Measurements from ENCODE around the gene PDE6B. TPM values are rescaled to one million over a fixed set of nuclear protein-coding genes. Genes with fewer than 3 reads are reported as not detected.

Gene PDE6B
- polyA plus RNA-seq, 1 donor (not counting 4 experiments of a cell fraction or from before 2014, with no cell fraction given) = not detected

DNA sequence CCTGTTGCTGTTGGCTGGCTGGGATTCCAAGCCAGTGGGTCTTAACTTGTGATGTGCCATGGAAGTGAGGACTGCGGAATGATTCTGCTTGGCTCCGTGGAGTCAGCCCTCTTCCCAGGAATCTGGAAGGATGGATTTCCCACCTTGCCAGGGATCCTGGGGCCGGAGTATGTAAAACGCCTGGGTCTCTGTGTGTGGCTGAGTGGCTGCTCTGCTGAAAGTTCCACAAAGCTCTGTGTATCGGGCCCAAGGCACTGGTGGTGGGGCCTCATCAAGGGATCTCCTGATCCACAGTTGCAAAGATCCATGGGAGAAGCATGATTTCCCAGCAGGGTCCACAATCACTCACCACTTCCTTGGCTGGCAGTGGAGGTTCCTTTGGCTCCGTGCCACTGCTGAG, 25.2 kb upstream of the PDE6B start:
- FAIRE-seq = no peak
- H3K4me2 ChIP-seq (ENCODE audit: control insufficient read depth, extremely low read depth, insufficient read depth, low read depth, low read length) = no peak overlapping the region
- H3K9me1 ChIP-seq (ENCODE audit: control insufficient read depth, extremely low read depth, insufficient read depth, low read length) = no peaks in the 10 kb centered on the region
- H3K9ac ChIP-seq (ENCODE audit: control insufficient read depth, extremely low read depth, insufficient read depth, low read length) = no peak overlapping the region
- no peak overlapping the region for H2AFZ ChIP-seq (ENCODE audit: control insufficient read depth, low read length)
- H3K27ac ChIP-seq (ENCODE audit: control insufficient read depth, insufficient read depth, low read length) = no peak overlapping the region
- no peak for DNase-seq (ENCODE audit: low read depth, low spot score)
- no peaks in the 10 kb centered on the region for H3K36me3 ChIP-seq (ENCODE audit: control insufficient read depth in 2 of 2, extremely low read depth in 1 of 2, insufficient read depth in 2 of 2, low read length in 2 of 2)
- no peak overlapping the region for H3K4me3 ChIP-seq (ENCODE audit: control insufficient read depth in 2 of 3, extremely low read depth in 1 of 3, insufficient read depth in 2 of 3, low read depth in 1 of 3, low read length in 3 of 3)
- H3K9me3 ChIP-seq (ENCODE audit: control insufficient read depth, low read depth, low read length) = no peaks in the 10 kb centered on the region
- no peaks in the 10 kb centered on the region for H3K27me3 ChIP-seq (ENCODE audit: control insufficient read depth, extremely low read depth, insufficient read depth, low read length)
- dilution Hi-C loops (cut with MboI; ENCODE audit: extremely low pct_ligation_motif_present, low sequenced_read_pairs) = no loop called here
- no peaks in the 10 kb centered on the region for H3K4me1 ChIP-seq (ENCODE audit: control insufficient read depth, extremely low read depth, insufficient read depth, low read length)
- H3K79me2 ChIP-seq (ENCODE audit: control insufficient read depth, insufficient read depth, low read length) = no peaks in the 10 kb centered on the region
- TF ChIP-seq, protein P1, sequence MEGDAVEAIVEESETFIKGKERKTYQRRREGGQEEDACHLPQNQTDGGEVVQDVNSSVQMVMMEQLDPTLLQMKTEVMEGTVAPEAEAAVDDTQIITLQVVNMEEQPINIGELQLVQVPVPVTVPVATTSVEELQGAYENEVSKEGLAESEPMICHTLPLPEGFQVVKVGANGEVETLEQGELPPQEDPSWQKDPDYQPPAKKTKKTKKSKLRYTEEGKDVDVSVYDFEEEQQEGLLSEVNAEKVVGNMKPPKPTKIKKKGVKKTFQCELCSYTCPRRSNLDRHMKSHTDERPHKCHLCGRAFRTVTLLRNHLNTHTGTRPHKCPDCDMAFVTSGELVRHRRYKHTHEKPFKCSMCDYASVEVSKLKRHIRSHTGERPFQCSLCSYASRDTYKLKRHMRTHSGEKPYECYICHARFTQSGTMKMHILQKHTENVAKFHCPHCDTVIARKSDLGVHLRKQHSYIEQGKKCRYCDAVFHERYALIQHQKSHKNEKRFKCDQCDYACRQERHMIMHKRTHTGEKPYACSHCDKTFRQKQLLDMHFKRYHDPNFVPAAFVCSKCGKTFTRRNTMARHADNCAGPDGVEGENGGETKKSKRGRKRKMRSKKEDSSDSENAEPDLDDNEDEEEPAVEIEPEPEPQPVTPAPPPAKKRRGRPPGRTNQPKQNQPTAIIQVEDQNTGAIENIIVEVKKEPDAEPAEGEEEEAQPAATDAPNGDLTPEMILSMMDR (optimal IDR thresholded peaks at IDR 0.05 in 1 of 3, IDR thresholded peaks at IDR 0.05 in 1 of 3, conservative IDR thresholded peaks at IDR 0.05 in 1 of 3; ENCODE audit: extremely low read depth in 1 of 3, insufficient read depth in 2 of 3, low read length in 3 of 3) = no peak
- TF ChIP-seq EZH2 (IDR thresholded peaks at IDR 0.05; ENCODE audit: low read length) = no peak
- H4K20me1 ChIP-seq (ENCODE audit: control insufficient read depth, extremely low read depth, insufficient read depth, low read length) = no peaks in the 10 kb centered on the region

DNA sequence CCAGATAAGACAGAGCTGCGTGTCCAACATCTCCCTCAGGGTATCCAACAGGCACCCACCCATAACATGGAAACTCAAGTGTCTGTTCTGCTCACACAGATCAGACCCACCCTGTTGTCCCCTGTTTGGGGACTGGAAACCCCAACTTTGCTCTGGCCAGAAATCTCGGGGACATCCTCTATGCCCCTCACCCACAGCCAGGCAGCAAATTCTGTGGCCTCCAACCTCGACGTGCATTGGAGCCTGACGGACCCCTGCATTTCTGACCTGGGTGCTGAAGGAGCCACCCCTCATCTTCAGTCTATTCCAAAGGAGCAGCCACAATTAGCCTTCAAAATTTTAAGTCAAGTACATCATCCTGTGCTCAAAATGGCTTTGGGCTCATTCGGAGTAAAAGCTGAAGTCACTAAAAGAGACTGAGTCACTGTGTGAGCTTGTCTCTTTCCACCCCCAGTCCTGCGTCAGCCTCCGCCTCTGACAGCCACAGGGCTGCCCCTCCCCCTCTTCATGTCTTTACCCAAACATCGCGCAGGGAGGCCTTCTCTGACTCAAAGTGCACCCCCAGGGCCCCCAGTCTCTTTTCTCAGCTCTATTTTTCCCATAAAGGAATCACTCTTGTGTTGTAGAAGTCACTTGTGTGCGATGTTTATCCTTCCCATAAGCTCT, 24.4 kb upstream of the PDE6B start:
- Histone ChIP-seq H3K4me3 (ENCODE audit: control insufficient read depth in 2 of 3, extremely low read depth in 1 of 3, insufficient read depth in 2 of 3, low read depth in 1 of 3, low read length in 3 of 3) (no peak overlapping the region), H4K20me1 (ENCODE audit: control insufficient read depth, extremely low read depth, insufficient read depth, low read length) (no peaks in the 10 kb centered on the region), H3K36me3 (ENCODE audit: control insufficient read depth in 2 of 2, extremely low read depth in 1 of 2, insufficient read depth in 2 of 2, low read length in 2 of 2) (no peaks in the 10 kb centered on the region), H3K9me3 (ENCODE audit: control insufficient read depth, low read depth, low read length) (no peaks in the 10 kb centered on the region), H3K79me2 (ENCODE audit: control insufficient read depth, insufficient read depth, low read length) (no peaks in the 10 kb centered on the region), H3K4me2 (ENCODE audit: control insufficient read depth, extremely low read depth, insufficient read depth, low read depth, low read length) (no peak overlapping the region), H3K27me3 (ENCODE audit: control insufficient read depth, extremely low read depth, insufficient read depth, low read length) (no peaks in the 10 kb centered on the region), H2AFZ (ENCODE audit: control insufficient read depth, low read length) (no peak overlapping the region), H3K9ac (ENCODE audit: control insufficient read depth, extremely low read depth, insufficient read depth, low read length) (no peak overlapping the region), H3K27ac (ENCODE audit: control insufficient read depth, insufficient read depth, low read length) (no peak overlapping the region), H3K9me1 (ENCODE audit: control insufficient read depth, extremely low read depth, insufficient read depth, low read length) (no peaks in the 10 kb centered on the region), H3K4me1 (ENCODE audit: control insufficient read depth, extremely low read depth, insufficient read depth, low read length) (no peaks in the 10 kb centered on the region)
- no peak for TF ChIP-seq EZH2 (IDR thresholded peaks at IDR 0.05; ENCODE audit: low read length)
- TF ChIP-seq, protein P1 (optimal IDR thresholded peaks at IDR 0.05 in 1 of 3, IDR thresholded peaks at IDR 0.05 in 1 of 3, conservative IDR thresholded peaks at IDR 0.05 in 1 of 3; ENCODE audit: extremely low read depth in 1 of 3, insufficient read depth in 2 of 3, low read length in 3 of 3) = no peak
- DNase-seq (ENCODE audit: low read depth, low spot score) (no peak), FAIRE-seq (no peak)
- dilution Hi-C loops (cut with MboI; ENCODE audit: extremely low pct_ligation_motif_present, low sequenced_read_pairs) = no loop called here

Measured in keratinocyte (primary cell).